GM12874 (cell line): ENCODE data around the gene BROX.

Experiments used
- CTCF ChIP-seq: IDR thresholded peaks from 2 replicates; pipeline ENCODE4 v1.5.1; 2011; ENCODE audit warnings: low read depth, mild to moderate bottlenecking, control low read depth, low read length, moderate library complexity; ENCODE audit not compliant: insufficient read depth

The BROX gene

GRCh38 chr1:222712253-222713090 is at the start of gene BROX, which contains the start of gene AIDA:
BROX (plus strand) TSS chr1:222712564; CDS start chr1:222715700, 3,136 bp downstream.
AIDA (minus strand) TSS chr1:222712491; CDS start chr1:222712317, 174 bp downstream.
- TF ChIP-seq CTCF = no peak

GRCh38 chr1:222663431-222663934 is 48.9 kb upstream of the BROX start:
- TF ChIP-seq CTCF = no peak

- TF ChIP-seq CTCF = no peak
Measured at GRCh38 chr1:222665964-222666363, 46.4 kb upstream of the BROX start.

GRCh38 chr1:222670110-222670509 is 42.3 kb upstream of the BROX start:
- TF ChIP-seq CTCF = no peak

GRCh38 chr1:222680080-222680479 is 32.3 kb upstream of the BROX start:
- no peak for TF ChIP-seq CTCF

GRCh38 chr1:222691016-222691415 is 21.3 kb upstream of the BROX start:
- no peak for TF ChIP-seq CTCF

- TF ChIP-seq CTCF = no peak
Measured at GRCh38 chr1:222694927-222695326, 17.4 kb upstream of the BROX start.
